ENCODE data around the gene CNIH3. TPM values are rescaled to one million over a fixed set of nuclear protein-coding genes. Genes with fewer than 3 reads are reported as not detected.

CNIH3 gene
- total RNA-seq, 1 experiment from 2014 or later: 3.7 TPM

GRCh38 chr1:224751624-224752311 lies 135.7 kb downstream of the CNIH3 start:
- H3K4me1 ChIP-seq (ENCODE audit: control insufficient read depth, insufficient read depth, low read length): no peaks in the 10 kb centered on the region
- no peaks in the 10 kb centered on the region for H3K9me3 ChIP-seq (ENCODE audit: control insufficient read depth, insufficient read depth, low read depth, low read length)
- TF ChIP-seq TCF7L2 (IDR thresholded peaks at IDR 0.05; ENCODE audit: low read depth, low read length) (no peak), POLR2AphosphoS5 (IDR thresholded peaks at IDR 0.05; ENCODE audit: low read depth, low read length) (no peak), REST (IDR thresholded peaks at IDR 0.05; ENCODE audit: insufficient read depth in 1 of 2, low read depth in 2 of 2, low read length in 1 of 2) (no peak), CTCF (IDR thresholded peaks at IDR 0.05) (no peak), SIN3A (IDR thresholded peaks at IDR 0.05; ENCODE audit: borderline replicate concordance, insufficient read depth, low read depth, low read length) (no peak)
- no peak overlapping the region for H3K27ac ChIP-seq (ENCODE audit: low read length)
- in situ Hi-C loops (cut with HindIII; ENCODE audit: low pct_unique_long_range_greater_than_20kb, low sequenced_read_pairs): no loop called here
- ATAC-seq (no peak), DNase-seq (ENCODE audit: low read depth, low spot score) (no peak)
- BruUV-seq (replicated peaks): no TSS peak
- ChIA-PET CTCF (no interaction called here), POLR2A (no interaction called here)
- no peaks in the 10 kb centered on the region for H3K36me3 ChIP-seq (ENCODE audit: control insufficient read depth, insufficient read depth, low read length)
- intact Hi-C loops (cut with micrococcal nuclease; ENCODE audit: unreplicated experiment): no loop called here
- no peak overlapping the region for H3K4me3 ChIP-seq (ENCODE audit: low read depth in 2 of 2, low read length in 2 of 2)
- peaks cover 7% of the 10 kb centered on the region; the same call in 1 of the 2 replicates for H3K27me3 ChIP-seq (ENCODE audit: control insufficient read depth, insufficient read depth, low read length)

DNA sequence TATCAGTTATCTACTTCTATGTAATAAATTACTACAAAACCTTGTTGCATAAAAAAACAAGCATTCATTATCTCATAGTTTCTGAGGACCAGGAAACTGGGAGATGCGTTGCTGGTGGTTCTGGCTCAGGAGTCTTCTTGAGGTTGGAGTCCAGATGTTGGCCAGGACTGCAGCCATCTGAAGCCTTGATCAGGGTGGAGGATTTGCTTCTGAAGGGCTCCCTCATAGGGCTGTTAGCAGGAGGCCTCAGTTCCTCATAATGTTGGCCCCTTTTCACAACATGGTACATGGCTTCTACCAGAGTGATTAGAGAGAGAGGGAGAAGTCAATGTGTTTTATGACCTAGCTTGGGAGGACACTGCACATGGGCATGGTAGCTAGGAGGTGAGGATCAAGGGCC lies 137.4 kb downstream of the CNIH3 start:
- ChIA-PET CTCF (no interaction called here), POLR2A (no interaction called here)

More for the DNA sequence above, 137.4 kb downstream of the CNIH3 start:
- DNase-seq (ENCODE audit: low read depth, low spot score) (no peak), ATAC-seq (no peak)
- Histone ChIP-seq H3K9me3 (ENCODE audit: control insufficient read depth, insufficient read depth, low read depth, low read length) (no peaks in the 10 kb centered on the region), H3K4me1 (ENCODE audit: control insufficient read depth, insufficient read depth, low read length) (no peaks in the 10 kb centered on the region), H3K36me3 (ENCODE audit: control insufficient read depth, insufficient read depth, low read length) (no peaks in the 10 kb centered on the region), H3K4me3 (ENCODE audit: low read depth in 2 of 2, low read length in 2 of 2) (no peak overlapping the region), H3K27me3 (ENCODE audit: control insufficient read depth, insufficient read depth, low read length) (peaks cover 7% of the 10 kb centered on the region; the same call in 1 of the 2 replicates), H3K27ac (ENCODE audit: low read length) (no peak overlapping the region)
- in situ Hi-C loops (cut with HindIII; ENCODE audit: low pct_unique_long_range_greater_than_20kb, low sequenced_read_pairs) (no loop called here), intact Hi-C loops (cut with micrococcal nuclease; ENCODE audit: unreplicated experiment) (no loop called here)
- TF ChIP-seq POLR2AphosphoS5 (IDR thresholded peaks at IDR 0.05; ENCODE audit: low read depth, low read length) (no peak), REST (IDR thresholded peaks at IDR 0.05; ENCODE audit: insufficient read depth in 1 of 2, low read depth in 2 of 2, low read length in 1 of 2) (no peak)
- no TSS peak for BruUV-seq (replicated peaks)
